ENCODE measurements around the gene RNU1-3. TPM values are rescaled to one million over a fixed set of nuclear protein-coding genes. Genes with fewer than 3 reads are reported as not detected.
"Not testable (repeated sequence)": the region's sequence is repeated elsewhere in the genome, so short reads cannot be mapped to it uniquely, and the experiment has no call there.

Gene RNU1-3
- total and polyA plus RNA-seq, 2 of the 13 experiments (the other 11 are each of a cell fraction or from before 2014, with no cell fraction given): under 0.01 to 11,018 TPM

DNA sequence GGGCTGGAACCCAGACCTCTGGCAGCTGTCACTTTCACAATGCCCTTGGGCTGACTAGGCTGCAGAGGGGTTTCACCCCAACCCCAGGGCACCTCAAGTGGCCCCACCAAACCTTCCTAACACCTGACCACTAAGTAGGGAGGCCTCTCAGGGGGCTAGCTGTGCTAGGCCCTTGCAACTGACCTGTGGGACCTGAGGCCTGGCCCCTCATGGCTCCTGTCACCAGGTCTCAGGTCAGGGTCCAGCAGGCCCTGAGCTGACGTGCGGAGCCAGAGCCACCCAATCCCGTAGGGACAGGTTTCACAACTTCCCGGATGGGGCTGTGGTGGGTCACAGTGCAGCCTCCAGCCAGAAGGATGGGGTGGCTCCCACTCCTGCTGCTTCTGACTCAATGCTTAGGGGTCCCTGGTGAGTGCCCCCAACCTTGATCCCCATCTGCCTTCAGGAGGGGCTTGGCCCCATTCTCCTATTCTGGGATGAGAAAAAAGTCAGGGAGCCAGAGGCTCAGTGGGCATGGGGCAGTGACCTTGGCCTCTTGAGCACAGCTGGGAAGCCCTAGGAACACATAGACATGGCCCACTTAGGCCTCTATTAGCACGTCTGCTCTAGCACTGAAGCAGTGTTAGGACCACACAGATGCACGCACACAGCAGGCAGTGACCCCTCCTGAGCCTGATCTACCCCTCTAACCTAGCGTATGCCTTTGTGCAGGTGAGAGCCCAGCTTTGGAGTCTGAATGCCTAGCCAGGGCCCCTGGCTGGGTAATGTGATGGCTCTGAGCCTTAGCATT, 21.3 kb downstream of the RNU1-3 start (continued):
- TF ChIP-seq, protein P1, sequence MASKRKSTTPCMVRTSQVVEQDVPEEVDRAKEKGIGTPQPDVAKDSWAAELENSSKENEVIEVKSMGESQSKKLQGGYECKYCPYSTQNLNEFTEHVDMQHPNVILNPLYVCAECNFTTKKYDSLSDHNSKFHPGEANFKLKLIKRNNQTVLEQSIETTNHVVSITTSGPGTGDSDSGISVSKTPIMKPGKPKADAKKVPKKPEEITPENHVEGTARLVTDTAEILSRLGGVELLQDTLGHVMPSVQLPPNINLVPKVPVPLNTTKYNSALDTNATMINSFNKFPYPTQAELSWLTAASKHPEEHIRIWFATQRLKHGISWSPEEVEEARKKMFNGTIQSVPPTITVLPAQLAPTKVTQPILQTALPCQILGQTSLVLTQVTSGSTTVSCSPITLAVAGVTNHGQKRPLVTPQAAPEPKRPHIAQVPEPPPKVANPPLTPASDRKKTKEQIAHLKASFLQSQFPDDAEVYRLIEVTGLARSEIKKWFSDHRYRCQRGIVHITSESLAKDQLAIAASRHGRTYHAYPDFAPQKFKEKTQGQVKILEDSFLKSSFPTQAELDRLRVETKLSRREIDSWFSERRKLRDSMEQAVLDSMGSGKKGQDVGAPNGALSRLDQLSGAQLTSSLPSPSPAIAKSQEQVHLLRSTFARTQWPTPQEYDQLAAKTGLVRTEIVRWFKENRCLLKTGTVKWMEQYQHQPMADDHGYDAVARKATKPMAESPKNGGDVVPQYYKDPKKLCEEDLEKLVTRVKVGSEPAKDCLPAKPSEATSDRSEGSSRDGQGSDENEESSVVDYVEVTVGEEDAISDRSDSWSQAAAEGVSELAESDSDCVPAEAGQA (IDR thresholded peaks at IDR 0.05; ENCODE audit: low read depth): peak; percentile 12; the same call in 1 of the 2 replicates
- TF ChIP-seq, protein P1 (CRISPR knock-in tag; IDR thresholded peaks at IDR 0.05; ENCODE audit: borderline replicate concordance): not testable (repeated sequence)
- TF ChIP-seq PTBP1 (IDR thresholded peaks at IDR 0.05; ENCODE audit: low read depth, low read length, poor library complexity, severe bottlenecking) (peak; percentile 74), NR2F6 (IDR thresholded peaks at IDR 0.05) (peak; percentile 91), NR2F6 (CRISPR knock-in tag; IDR thresholded peaks at IDR 0.05) (peak; percentile 97), PAWR (CRISPR knock-in tag; IDR thresholded peaks at IDR 0.05; ENCODE audit: borderline replicate concordance) (peak; percentile 22; the same call in 1 of the 2 replicates), NFKBIZ (CRISPR knock-in tag; IDR thresholded peaks at IDR 0.05) (peak; percentile 93), HNF1A (IDR thresholded peaks at IDR 0.05; ENCODE audit: low read depth) (peak; percentile 40; the same call in 1 of the 2 replicates), HNF1A (CRISPR knock-in tag; IDR thresholded peaks at IDR 0.05; ENCODE audit: borderline replicate concordance) (peak; percentile 81; the same call in 1 of the 2 replicates), SP2 (CRISPR knock-in tag; IDR thresholded peaks at IDR 0.05) (peak; percentile 52; the same call in 1 of the 2 replicates), ZNF251 (CRISPR knock-in tag; IDR thresholded peaks at IDR 0.05) (peak; percentile 92; the same call in 1 of the 2 replicates), ZNF276 (CRISPR knock-in tag; IDR thresholded peaks at IDR 0.05; ENCODE audit: low read depth) (peak; percentile 60; the same call in 1 of the 2 replicates), MYC (CRISPR knock-in tag; IDR thresholded peaks at IDR 0.05; ENCODE audit: borderline replicate concordance) (peak; percentile 98), MIER3 (CRISPR knock-in tag; IDR thresholded peaks at IDR 0.05; ENCODE audit: borderline replicate concordance) (peak; percentile 94; the same call in 1 of the 2 replicates), ZNF503 (CRISPR knock-in tag; IDR thresholded peaks at IDR 0.05) (peak; percentile 67; the same call in 1 of the 2 replicates)

All from HepG2 (cell line).